ENCODE measurements around the gene NDST4.

The NDST4 gene

DNA sequence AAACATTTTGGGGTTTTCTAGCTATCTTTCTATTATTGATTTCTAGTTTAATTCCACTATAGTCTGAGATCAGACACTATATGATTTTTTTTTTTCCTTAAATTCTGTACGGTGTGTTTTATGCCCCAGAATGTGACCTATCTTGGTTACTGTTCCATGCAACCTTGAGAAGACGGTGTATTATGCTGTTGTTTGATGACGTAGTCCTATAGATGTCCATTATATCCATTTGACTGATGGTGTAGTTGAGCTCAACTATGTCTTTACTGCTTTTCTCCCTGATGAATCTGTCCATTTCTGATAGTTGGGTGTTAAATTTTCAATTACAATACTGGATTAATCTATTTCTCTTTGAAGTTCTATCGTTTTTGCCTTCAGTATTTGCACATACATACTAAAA, 212.5 kb downstream of the NDST4 start:
- DNase-seq: no peak

DNA sequence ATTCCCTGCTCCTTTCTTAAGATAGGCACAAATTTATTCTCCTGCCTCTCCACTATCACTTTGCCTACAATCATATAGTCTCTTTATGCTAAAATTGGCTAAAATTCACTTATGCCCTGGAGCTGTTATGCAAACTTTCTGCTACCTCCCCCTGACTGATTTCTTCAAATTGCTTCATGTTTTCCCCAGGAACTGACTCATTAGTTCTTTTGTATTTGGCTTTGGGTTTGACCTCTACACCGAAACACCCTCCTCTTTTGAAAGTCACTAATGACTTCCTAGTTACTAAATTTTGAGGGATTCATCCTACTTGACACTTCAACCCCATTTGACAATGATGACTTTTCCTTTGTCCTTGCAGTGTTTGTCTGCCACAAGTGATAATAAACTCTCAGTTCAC, 222.6 kb downstream of the NDST4 start:
- DNase-seq: no peak

DNA sequence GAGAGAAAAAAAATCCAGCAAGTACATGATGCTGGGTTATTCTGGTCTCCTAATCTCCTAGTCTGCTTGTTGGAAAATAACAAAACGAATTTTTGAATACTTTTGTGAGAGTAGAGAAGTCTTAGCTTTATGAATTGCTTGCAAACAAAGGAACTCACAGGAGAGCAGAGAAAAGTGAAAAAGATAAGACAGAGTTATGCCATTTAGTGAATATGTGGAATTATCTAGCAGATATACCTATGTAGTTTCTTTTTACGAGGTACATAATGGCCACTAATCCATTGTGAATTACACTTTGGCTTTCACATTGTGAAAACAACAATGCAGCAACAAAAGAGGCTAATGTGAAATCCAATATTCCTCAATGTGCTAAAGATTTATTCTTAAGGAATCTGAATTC, 226.7 kb downstream of the NDST4 start:
- DNase-seq: no peak

DNA sequence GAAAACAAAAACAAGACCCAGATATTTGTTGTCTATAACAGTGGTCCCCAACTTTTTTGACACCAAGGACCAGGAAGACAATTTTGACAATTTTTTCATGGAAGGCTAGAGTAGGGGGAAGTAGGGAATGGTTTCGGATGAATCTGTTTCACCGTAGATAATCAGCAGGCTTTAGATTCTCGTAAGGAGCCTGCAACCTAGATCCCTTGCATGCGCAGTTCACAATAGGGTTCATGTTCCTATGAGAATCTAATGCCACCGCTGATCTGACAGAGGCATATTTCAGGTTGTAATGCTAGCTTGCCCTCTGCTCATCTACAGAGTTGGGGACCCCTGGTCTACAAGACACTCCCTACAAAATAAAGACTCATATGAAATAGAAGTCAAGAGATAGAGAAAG, 229.8 kb downstream of the NDST4 start:
- DNase-seq: no peak

DNA sequence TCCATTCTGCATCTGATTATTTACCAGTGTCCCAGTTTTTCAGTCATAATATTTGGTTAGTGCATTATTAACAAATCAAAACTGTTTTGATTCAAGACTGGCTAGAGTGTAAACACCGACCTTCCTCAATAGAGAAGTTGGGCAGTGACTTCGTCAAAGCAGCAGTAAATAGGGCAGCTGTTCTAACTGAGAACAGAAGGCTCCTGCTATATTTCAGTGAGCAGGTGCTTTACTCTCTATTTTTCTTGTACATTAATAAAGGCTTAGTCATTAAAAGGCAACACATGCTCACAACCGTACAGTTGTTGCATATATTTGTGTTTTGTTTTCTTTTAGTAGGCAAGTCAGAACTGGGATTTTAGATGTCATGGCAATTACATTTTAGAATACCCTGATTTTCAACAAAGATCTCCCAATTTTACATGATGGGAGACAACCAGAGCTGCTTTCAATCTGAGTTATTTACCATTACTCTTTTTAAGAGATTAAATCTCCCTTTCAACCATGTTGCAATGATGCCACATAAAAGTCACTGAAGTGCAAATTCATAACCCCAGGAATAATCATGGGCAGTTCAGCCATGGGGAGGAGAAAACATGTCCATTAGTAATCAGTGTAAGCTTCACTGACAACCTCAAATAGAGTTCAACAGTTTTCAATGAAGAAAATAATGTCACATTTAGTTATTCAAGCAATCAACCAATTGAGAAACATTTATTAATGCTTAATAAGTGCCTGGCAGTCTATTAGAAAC, 233.3 kb downstream of the NDST4 start:
- peak; percentile 34 for DNase-seq

DNA sequence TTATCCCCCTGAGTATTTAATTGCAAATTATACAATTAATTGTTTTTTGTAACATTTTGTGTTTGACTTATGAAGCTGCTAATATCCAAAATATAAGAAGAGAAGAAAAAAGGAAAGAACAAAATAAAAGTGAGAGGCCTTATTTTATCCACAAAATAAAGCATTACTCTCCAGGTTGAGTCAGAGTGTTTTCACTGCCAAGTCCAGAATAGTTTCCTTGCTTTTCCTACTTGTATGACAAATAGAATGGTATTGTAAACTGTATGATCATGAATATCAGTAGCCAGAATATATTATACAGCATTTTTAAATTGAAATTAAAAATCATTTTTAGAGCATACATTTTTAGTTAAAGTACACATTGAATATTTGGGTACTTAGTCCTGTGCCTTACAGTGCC, 237.8 kb downstream of the NDST4 start:
- no peak for DNase-seq

DNA sequence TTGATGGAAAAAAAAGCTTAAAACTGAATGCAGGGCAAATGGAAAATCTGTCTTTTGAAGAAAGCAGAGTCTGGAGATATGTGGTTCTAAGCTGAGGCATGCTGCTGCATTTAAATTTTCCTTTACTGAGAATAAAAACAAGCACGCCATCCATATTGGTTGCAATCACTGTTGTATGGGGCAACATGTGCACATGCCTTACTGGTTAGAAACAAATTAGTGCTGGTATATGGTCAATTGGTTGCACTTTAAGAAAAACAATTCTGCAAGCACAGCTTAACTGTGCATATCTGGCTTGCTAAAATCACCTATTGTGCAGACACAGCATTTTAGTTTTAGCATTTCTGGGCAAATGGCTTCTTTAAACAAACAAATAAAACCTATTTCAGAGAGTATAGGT, 239.1 kb downstream of the NDST4 start:
- no peak for DNase-seq

DNA sequence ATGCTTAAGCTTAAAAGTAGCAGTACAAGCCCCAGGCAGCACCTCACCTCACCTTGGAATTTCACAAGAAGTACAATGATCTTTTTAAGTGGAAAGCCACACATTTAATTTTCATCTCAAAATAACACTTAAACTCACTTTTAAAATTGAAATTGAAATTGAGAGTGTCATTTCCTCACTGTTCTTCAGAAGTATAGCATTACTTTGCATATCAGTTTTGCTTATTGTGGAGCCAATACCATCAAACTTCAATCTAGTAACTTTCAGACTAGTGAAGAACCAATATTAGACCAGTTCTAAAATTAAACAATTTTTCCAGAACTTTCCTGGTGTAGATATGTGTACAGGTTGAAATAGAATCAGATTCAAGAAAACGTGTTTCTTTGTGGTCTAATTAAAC, 242.4 kb downstream of the NDST4 start:
- DNase-seq: no peak

DNA sequence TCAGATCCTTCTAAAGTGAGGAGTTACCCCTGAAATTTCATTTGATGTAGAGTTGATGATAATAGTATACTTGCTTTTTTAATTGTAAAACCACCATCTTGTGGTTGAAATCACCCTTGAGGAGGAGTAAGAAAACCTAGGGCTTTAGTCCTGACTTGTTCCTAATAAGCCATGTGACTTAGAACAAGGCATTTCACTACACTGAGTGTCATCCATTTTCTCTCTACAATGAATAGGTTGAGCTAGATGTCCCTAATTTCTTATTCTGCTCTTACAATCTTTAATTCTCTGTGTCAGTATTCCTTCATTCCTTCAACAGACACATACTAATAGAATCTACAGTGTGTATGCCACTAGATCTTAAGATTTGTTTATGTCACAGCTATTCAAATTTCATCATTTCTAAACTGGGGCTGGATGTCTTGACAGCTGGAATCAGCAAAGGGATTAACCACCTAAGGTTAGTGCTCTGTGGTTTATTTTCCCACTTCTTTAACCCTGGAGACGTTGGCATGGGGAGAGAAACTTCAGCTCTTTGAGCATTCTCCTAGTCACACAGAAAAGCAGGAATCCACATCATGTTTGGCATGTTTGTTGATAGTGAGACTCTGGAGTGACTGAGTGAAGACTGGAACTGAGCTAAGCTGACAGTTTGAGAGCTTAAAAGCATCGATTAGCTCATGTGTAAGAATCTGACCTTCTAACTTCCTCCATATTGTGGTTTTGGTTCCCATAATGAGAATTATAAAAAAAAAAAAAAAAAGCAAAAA, 246.3 kb downstream of the NDST4 start:
- DNase-seq: peak; percentile 46

DNA sequence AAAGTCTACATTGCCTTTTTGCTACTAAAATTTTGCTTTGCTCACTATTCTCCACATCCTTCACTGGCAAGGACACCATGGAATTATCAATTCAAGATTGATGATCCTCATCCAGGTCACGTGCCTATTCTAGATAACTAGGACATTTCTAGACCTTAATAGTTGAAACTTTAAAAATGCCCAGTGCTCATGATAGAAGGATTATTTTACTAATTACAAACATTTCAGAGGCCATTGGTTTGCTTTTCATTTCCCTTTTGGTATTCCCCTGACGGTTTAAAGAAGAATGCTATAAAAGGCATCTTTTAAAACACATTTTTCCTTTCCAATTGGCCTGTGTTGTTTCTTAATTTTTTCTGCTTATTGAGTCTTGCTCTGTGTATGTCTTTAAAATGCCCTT, 249.4 kb downstream of the NDST4 start:
- DNase-seq: no peak

DNA sequence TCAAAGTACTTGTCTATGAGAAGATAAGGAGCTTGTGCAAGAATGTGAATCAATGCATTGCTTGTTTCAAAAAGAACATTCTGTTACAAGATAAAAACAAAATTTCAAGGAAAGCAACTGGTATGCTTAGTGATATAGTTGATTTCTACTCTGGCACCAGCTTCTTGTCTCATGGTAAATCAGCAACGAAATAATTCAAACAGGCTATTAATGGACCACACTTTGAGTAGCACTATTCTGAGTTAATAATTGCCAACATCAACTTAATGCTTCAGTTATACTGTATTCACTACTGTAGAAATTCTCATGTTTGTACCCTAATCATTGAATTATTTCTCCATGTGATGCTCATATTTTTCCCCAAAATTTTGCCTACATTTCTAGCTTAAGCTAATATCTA, 252.6 kb downstream of the NDST4 start:
- DNase-seq: no peak

DNA sequence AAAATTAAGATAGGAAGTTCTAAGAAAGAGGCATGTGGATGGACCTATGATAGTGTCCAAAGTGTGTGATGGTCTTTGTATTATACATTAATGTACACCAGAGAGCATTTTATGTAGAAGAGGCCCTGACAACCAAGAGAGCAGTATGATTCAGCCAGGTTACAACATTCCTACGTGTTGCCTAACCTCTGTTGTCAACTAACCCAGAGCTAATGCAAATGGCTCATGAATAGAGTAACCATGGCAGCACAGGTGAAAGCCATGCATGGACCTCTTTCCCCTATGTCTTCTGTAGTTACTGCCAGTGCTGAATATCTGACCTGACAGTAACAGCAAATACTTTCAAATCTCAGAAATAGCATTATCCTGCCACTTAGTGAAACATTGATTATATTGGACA, 255.6 kb downstream of the NDST4 start:
- no peak for DNase-seq

DNA sequence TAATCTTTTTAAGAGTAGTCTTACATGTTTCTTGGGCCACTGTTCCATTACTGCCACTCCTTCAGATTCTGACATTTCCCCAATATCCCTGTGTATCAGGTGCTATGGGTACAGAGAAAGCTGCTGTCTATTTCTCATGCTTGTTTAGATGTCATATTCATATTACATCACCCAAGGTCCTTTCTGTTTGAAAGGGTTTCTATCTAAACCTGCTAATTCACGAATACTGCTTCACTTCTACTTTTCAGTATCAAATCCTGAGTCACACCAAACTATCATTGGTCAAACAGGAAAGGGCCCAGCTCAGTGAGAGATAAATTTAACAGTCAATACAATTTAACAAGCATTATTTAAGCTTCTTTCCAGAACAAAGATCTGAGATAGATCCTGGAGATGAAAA, 273.4 kb downstream of the NDST4 start:
- DNase-seq: no peak

DNA sequence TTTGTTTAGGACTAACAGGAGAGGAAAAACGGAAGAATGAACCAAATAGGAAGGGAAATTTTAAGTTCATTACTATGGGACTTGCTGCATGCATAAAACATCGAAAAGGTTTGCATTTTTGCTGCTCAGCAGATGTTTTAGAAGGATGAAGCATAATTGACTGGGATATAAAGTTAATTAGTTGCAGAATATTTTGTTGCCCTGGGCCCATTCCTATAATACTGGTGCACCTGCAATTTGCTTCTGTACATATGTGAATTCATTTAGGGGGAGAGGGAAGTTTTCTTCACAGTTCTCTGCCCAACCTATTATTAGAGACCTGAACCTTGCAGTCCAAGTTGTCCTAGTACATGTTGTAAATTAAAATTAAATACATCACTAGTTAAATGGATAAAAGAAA, 282.8 kb downstream of the NDST4 start:
- DNase-seq: no peak

DNA sequence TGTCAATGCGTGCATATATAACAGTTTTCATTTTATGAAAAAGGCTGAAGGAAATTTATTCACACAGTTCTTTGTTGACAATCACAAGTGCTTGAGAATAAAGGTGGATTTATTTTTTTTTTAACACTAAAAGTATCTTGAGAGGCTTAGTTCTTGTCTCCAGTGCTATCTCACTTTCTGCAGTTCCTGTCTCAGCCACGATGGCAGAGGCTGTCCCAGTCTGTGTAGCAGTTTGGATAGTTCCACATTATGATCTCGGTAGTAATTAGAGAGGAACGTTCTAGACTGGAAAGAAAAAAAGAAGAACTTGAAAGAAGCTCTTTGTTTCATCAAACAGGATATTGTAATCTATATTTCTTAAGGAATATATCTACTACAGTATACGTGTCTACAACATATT, 285.8 kb downstream of the NDST4 start:
- no peak for DNase-seq

DNA sequence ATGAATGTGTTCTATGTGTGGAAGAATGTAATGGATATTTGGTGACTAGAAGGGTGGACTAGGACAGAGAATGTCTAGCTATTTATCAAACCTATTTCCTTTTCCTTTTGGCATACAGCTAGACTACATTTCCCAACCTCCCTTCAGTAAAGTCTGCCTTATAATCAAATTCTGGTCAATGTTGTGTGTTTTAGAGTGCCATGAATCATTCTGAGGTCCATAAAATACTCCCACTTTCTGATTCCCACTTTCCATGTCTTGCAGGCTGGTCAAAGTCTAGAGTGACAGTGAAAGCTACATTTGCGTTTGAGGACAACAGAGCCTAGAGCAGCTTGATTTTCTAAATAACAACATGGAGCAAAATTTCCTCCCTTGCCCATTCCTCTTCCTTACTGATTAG, 297.7 kb downstream of the NDST4 start:
- no peak for DNase-seq

DNA sequence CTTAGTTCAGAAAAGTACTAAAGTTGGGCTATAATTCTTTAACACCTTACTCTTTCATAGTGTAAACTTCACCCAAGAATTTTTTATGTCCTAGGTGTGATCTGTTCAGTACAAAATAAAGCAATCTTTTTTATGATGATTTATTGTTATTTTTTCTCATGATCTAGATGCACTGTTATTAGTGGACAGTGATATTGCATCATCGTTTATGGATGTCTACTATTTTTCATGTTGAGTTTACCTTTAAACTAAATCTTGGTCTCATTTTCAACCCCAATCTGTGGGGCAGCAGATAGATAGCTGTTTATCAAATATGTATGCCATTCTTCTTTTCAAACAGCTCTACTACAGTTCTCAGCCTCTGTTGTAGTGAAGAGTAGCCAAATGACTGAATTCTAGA, 299.5 kb downstream of the NDST4 start:
- no peak for DNase-seq

DNA sequence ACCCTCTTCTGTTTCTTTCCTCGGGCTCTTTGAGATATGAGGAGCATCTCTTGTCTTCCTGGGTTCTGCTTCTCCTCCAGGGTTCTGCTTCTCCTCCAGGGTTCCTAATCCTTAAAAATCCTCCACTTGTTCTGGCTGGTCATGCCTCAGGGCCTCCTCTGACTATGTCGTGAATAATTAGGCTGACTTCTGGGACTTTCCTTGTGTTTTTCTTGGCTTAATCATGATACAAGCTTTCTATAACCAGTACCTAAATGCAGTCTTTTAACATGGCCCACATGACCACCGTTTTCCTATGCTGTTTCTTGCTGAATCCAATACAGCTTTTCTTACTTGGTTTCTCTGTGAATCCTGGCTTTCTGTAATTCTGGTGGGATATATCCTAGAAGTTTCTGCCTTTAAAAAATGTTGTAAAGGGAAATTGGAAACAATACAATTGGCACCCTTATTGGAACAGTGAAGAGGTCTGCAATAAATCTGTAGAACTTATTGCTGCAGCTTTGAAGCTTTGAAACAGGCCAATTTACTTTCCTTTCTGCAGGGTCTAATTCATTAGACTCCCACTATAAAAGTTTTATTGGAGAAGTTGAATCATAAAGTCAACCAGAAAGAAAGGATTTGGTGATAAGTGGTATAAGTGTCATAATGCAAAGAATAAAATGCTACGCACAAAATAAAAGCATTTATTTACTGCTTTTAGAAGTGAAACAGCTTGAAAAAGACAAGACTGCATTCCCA, 301.7 kb downstream of the NDST4 start:
- no peak for DNase-seq

DNA sequence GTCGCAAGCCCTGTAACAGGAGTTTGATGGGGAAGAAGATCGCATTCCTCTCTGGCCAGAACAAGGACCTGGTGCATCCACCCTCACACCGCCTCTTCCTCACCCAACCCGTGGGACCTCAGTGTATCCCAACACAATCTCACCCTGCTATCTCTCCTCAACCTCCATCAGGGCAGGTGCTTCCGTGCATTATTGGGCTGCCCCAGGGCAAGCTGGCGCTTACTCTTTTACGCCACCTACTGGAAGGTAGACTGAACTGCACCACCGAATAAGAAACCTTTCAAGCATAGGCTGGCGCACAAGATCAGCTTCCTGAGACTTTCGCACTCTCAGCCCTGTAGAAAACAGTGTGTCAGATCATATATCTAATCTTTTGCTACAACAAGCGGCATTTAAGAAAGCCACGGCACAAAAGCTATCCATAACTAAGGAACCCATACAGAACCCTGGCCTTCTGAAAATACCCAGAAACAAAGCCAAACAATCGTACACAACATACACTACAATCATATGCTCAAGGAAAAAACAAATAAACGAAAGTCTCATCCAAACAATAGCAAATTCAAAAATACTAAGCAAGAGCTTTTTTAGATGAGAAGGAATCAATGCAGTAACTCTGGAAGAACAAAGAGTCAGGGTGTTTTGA, 305.5 kb downstream of the NDST4 start:
- no peak for DNase-seq

DNA sequence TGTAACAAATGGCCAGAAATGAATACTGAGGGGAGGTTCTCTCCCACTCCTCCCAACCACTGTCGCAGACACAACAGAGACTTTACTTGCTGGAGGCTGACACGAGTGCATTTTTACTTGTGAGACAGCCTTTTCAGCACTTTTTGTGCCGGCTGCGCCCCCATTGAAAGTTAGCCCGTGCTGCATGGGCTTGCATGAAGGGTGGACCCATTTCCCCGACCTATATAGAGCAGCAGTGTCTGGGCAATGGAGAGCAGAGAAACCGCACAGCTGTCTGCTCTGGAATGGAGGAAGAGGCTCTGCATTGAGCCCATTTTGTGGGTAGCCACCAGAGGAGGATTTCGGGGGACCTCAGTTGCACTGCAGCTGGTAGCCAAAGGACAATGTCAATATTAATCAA, 306.1 kb downstream of the NDST4 start:
- DNase-seq: no peak

DNA sequence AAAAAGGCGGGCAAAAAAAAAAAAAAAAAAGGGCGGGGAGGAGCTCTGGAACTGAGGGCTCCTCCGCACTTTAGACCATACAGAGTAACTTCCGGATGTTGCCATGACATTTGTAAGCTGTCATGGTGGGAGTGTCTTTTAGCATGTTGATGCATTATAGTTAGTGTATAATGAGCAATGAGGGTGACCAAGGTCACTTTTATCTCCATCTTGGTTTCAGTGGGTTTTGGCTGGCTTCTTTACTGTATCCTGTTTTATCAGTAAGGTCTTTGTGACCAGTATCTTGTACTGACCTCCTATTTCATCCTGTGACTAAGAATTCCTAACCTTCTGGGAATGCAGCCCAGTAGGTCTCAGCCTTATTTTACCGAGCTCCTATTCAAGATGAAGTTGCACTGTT, 321.4 kb downstream of the NDST4 start:
- DNase-seq: no peak

DNA sequence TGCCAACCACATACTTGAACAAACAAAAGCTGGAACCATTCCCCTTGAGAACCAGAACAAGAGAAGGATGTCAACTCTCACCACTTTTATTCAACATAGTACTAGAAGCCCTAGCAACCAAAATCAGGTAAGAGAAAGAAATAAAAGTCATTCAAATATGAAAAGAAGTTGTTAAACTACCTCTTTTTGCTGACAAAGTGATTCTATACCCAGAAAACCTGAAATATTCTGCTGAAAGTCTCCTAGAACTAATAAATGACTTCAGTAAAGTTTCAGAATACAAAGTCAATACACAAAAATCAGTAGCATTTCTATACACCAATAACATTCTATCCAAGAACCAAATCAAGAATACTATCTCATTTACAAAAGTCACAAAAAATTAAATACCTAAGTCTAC, 327.9 kb downstream of the NDST4 start:
- no peak for DNase-seq

DNA sequence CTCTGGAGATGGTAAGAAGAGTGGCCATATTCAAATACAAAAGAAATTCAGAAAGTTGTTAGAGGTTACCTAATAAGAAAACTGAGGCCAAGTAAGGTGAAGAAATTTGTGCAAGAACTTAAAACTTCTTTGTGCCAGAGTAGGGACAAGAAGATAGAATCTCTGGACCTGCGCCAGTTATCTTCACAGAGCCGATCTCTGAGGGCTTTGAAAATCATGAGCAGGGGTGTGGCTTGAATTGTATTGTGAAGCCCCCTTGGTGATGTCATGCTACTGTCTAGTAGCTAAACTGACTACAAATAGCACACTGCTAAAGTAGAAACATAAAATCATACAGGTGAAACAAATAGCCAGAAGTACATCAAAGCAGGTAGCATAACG, 330.2 kb downstream of the NDST4 start:
- DNase-seq: no peak
